Activated gamma-delta T cell treated with Interleukin-2 at 50 U/mL for 16 hours (primary cell): ENCODE measurements around the gene RCAN3.

Source experiments
- DNase-seq: peaks from one replicate; pipeline ENCODE4 v3.0.0-alpha.2; 2020

RCAN3 gene

GRCh38 chr1:24586119-24586518, 83.5 kb downstream of the RCAN3 start:
- DNase-seq: no peak

- DNase-seq: peak; percentile 52
These were observed 84.6 kb downstream of the RCAN3 start for GRCh38 chr1:24586970-24587820.

GRCh38 chr1:24588573-24588972, 85.9 kb downstream of the RCAN3 start:
- DNase-seq: no peak

- no peak for DNase-seq
These were observed 86.6 kb downstream of the RCAN3 start for GRCh38 chr1:24589200-24589599.
